ENCODE measurements around the gene CYYR1. TPM values are rescaled to one million over a fixed set of nuclear protein-coding genes. Genes with fewer than 3 reads are reported as not detected.

CYYR1 gene
- total RNA-seq, 8 experiments from 2014 or later: 0.24 to 7.6 (median 4.6) TPM

DNA sequence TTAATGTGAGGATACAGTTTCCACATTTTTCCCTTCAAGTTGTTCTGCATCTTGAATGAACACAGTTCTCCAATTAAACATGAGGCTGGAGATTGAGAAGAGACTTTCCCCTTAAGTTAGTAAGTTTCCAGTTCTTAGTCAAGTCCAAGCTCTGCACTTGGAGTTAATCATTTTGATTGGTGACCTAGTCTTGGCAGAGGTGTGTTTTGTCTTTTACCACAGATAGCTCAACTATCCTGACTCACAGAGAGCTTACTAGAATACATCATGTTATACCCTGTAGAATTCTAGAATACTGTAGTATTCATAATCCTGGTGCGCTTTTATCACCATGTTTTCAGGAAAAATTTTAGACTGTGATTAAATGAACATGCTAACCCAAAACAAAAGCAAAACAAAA lies 129.2 kb downstream of the CYYR1 start:
- ATAC-seq (replicated peaks in 6 of 8): no peak
- Histone ChIP-seq H3K4me1 (replicated peaks in 1 of 2) (peaks cover 0 to 7% of the 10 kb centered on the region in 2 donors), H3K27ac (no peak overlapping the region), H3K4me3 (no peak overlapping the region)
- in situ Hi-C loops (cut with MboI; ENCODE audit: low pct_unique_long_range_greater_than_20kb in 2 of 9, low sequenced_read_pairs in 9 of 9, unreplicated experiment in 9 of 9): no loop called here
- WGBS, 10 experiments: 89 to 100% (median 100%) methylated on average over 1 of the region's 1 CpG; no CpG with 5 or more reads in 4 of the 10 experiments

GRCh38 chr21:26443291-26443690 lies 129.8 kb downstream of the CYYR1 start:
- no peak for ATAC-seq (replicated peaks in 6 of 8)
- in situ Hi-C loops (cut with MboI; ENCODE audit: low pct_unique_long_range_greater_than_20kb in 2 of 9, low sequenced_read_pairs in 9 of 9, unreplicated experiment in 9 of 9): no loop called here
- H3K4me3 ChIP-seq: no peak overlapping the region
- peaks cover 0 to 7% of the 10 kb centered on the region in 2 donors for H3K4me1 ChIP-seq (replicated peaks in 1 of 2)
- 25 to 100% (median 58%) methylated on average over 1 of the region's 1 CpG; no CpG with 5 or more reads in 1 of the 10 experiments for WGBS, 10 experiments
- no peak overlapping the region for H3K27ac ChIP-seq

DNA sequence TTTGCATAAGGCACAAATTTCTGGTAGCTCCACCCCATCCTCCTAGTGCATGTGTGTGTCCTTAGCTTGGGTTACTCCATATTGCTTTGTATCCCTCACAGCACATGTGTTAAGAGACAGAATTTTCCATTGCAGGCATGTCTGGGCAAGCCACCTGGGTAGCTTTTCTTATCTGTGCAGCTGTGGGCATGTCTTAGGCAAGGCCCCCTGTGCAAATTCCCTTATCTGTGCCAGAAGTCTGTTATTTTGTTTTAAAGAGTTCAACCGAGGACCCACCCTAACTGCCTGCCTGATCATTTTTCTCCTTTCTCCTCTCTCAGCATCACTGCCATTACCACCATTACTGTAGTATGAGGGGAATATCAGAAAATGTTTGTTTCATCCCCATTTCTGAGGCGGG lies 131.9 kb downstream of the CYYR1 start:
- ATAC-seq (replicated peaks in 6 of 8): peak in 1 of 8 experiments; percentile 58
- in situ Hi-C loops (cut with MboI; ENCODE audit: low pct_unique_long_range_greater_than_20kb in 2 of 9, low sequenced_read_pairs in 9 of 9, unreplicated experiment in 9 of 9): no loop called here
- H3K4me1 ChIP-seq (replicated peaks in 1 of 2): peaks cover 0 to 7% of the 10 kb centered on the region in 2 donors
- WGBS, 10 experiments: 57 to 100% (median 95%) methylated on average over 1 to 2 of the region's 2 CpGs; no CpG with 5 or more reads in 2 of the 10 experiments
- no peak overlapping the region for H3K4me3 ChIP-seq
- H3K27ac ChIP-seq: no peak overlapping the region

GRCh38 chr21:26438976-26439375 lies 134.1 kb downstream of the CYYR1 start:
- in situ Hi-C loops (cut with MboI; ENCODE audit: low pct_unique_long_range_greater_than_20kb in 2 of 9, low sequenced_read_pairs in 9 of 9, unreplicated experiment in 9 of 9): no loop called here
- Histone ChIP-seq H3K4me3 (no peak overlapping the region), H3K4me1 (replicated peaks in 1 of 2) (peaks cover 0 to 7% of the 10 kb centered on the region in 2 donors), H3K27ac (no peak overlapping the region)
- no peak for ATAC-seq (replicated peaks in 6 of 8)

- H3K27ac ChIP-seq: no peak overlapping the region
- ATAC-seq (replicated peaks in 6 of 8): no peak
Measured at GRCh38 chr21:26437326-26438009, 135.6 kb downstream of the CYYR1 start.

GRCh38 chr21:26433386-26433785 lies 139.7 kb downstream of the CYYR1 start:
- no peak for ATAC-seq (replicated peaks in 6 of 8)
- no peaks in the 10 kb centered on the region for H3K4me1 ChIP-seq (replicated peaks in 1 of 2)
- in situ Hi-C loops (cut with MboI; ENCODE audit: low pct_unique_long_range_greater_than_20kb in 2 of 9, low sequenced_read_pairs in 9 of 9, unreplicated experiment in 9 of 9): no loop called here
- no peak overlapping the region for H3K27ac ChIP-seq
- H3K4me3 ChIP-seq: no peak overlapping the region
- 67 to 100% (median 95%) methylated on average over 1 of the region's 1 CpG; no CpG with 5 or more reads in 6 of the 10 experiments for WGBS, 10 experiments

More at GRCh38 chr21:26437326-26438009, 135.6 kb downstream of the CYYR1 start:
- no peak overlapping the region for H3K4me3 ChIP-seq
- peaks cover 0 to 2% of the 10 kb centered on the region in 2 donors for H3K4me1 ChIP-seq (replicated peaks in 1 of 2)
- 0 to 100% (median 60%) methylated on average over 1 of the region's 1 CpG; no CpG with 5 or more reads in 3 of the 10 experiments for WGBS, 10 experiments
- in situ Hi-C loops (cut with MboI; ENCODE audit: low pct_unique_long_range_greater_than_20kb in 2 of 9, low sequenced_read_pairs in 9 of 9, unreplicated experiment in 9 of 9): no loop called here

GRCh38 chr21:26432410-26432809 lies 140.7 kb downstream of the CYYR1 start:
- in situ Hi-C loops (cut with MboI; ENCODE audit: low pct_unique_long_range_greater_than_20kb in 2 of 9, low sequenced_read_pairs in 9 of 9, unreplicated experiment in 9 of 9): no loop called here
- Histone ChIP-seq H3K4me3 (no peak overlapping the region), H3K27ac (no peak overlapping the region), H3K4me1 (replicated peaks in 1 of 2) (no peaks in the 10 kb centered on the region)
- 73 to 94% (median 82%) methylated on average over 1 to 5 of the region's 5 CpGs; no CpG with 5 or more reads in 1 of the 10 experiments for WGBS, 10 experiments
- ATAC-seq (replicated peaks in 6 of 8): no peak

DNA sequence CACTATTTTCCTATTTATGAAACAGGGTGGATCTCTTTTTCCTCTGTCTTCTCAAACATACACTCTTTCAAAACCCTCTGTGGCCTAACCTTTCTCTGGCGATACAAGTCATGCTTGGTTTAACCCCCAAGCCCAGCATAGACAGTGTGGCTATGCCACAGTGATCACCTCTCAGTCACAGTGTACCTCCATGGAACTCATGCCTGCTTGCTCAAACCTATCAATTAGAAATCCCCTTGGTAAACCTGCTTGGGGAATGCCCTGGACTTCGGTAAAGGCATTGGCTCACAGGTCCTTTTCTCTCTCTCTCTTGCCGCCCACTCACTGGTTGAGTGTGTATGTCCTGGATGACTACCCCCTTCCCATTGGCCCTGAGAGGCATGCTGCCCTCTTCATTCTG lies 147.5 kb downstream of the CYYR1 start:
- ATAC-seq (replicated peaks in 6 of 8): no peak
- Histone ChIP-seq H3K4me3 (no peak overlapping the region), H3K27ac (no peak overlapping the region), H3K4me1 (replicated peaks in 1 of 2) (peaks cover 0 to 8% of the 10 kb centered on the region in 2 donors)
- in situ Hi-C loops (cut with MboI; ENCODE audit: low pct_unique_long_range_greater_than_20kb in 2 of 9, low sequenced_read_pairs in 9 of 9, unreplicated experiment in 9 of 9): no loop called here
- 86 to 100% (median 100%) methylated on average over 1 to 2 of the region's 3 CpGs; no CpG with 5 or more reads in 6 of the 10 experiments for WGBS, 10 experiments

- no peak for ATAC-seq (replicated peaks in 6 of 8)
- Histone ChIP-seq H3K27ac (no peak overlapping the region), H3K4me1 (replicated peaks in 1 of 2) (peaks cover 0 to 8% of the 10 kb centered on the region in 2 donors), H3K4me3 (no peak overlapping the region)
- WGBS, 10 experiments: 71 to 100% (median 92%) methylated on average over 1 to 6 of the region's 6 CpGs
- in situ Hi-C loops (cut with MboI; ENCODE audit: low pct_unique_long_range_greater_than_20kb in 2 of 9, low sequenced_read_pairs in 9 of 9, unreplicated experiment in 9 of 9): no loop called here
Measured at GRCh38 chr21:26423511-26423910, 149.6 kb downstream of the CYYR1 start.

DNA sequence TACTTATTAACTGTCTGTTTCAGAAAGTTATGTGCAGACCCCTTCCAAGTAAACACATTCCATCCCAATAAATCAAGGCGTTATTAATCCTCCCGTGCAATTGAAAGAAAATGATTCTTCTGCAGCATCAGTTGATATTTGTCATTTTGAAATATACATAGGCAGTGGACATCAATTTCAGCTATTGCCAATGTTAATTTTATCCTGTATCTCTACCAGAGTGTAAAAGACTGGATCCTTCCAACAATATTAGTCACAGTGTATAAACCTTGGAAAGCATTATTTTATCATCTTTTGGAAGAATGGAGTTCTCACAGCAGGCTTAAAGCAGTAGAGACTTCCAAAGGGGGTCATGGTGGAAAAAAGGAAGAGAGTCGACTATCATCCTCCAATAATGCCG lies 150.4 kb downstream of the CYYR1 start:
- H3K4me3 ChIP-seq: no peak overlapping the region
- peaks cover 0 to 8% of the 10 kb centered on the region in 2 donors for H3K4me1 ChIP-seq (replicated peaks in 1 of 2)
- in situ Hi-C loops (cut with MboI; ENCODE audit: low pct_unique_long_range_greater_than_20kb in 2 of 9, low sequenced_read_pairs in 9 of 9, unreplicated experiment in 9 of 9): no loop called here
- WGBS, 10 experiments: 28 to 100% (median 80%) methylated on average over 1 to 4 of the region's 4 CpGs; no CpG with 5 or more reads in 1 of the 10 experiments
- H3K27ac ChIP-seq: no peak overlapping the region
- peak in 4 of 8 experiments; percentile 31 to 59 (median 55) for ATAC-seq (replicated peaks in 6 of 8)

DNA sequence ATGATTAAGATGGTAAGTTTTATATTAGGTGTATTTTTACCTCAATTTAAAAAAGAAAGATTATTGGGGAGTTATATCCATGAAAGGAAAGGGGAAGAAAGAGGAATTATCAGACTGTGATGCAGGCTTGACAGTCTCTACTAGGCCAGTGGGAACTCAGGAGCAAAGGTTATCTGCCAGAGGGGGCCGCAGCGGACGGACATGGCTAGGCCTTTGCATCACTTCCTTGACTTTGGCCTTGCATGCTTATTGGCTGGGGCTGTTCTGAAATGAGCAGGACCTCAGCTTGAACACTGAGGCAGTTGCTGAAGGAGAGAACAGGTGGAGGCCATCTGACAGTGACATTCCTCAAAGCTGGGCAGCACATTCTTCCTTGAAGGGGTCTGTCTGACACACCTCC lies 150.9 kb downstream of the CYYR1 start:
- peaks cover 0 to 8% of the 10 kb centered on the region in 2 donors for H3K4me1 ChIP-seq (replicated peaks in 1 of 2)
- H3K4me3 ChIP-seq: no peak overlapping the region
- H3K27ac ChIP-seq: no peak overlapping the region
- WGBS, 10 experiments: 58 to 100% (median 92%) methylated on average over 1 to 3 of the region's 3 CpGs; no CpG with 5 or more reads in 3 of the 10 experiments
- peak in 4 of 8 experiments; percentile 11 to 53 (median 32) for ATAC-seq (replicated peaks in 6 of 8)
- in situ Hi-C loops (cut with MboI; ENCODE audit: low pct_unique_long_range_greater_than_20kb in 2 of 9, low sequenced_read_pairs in 9 of 9, unreplicated experiment in 9 of 9): no loop called here

- no peak overlapping the region for H3K27ac ChIP-seq
- ATAC-seq (replicated peaks in 6 of 8): no peak
- H3K4me1 ChIP-seq (replicated peaks in 1 of 2): peaks cover 0 to 8% of the 10 kb centered on the region in 2 donors
- WGBS, 10 experiments: 17 to 86% (median 75%) methylated on average over 1 of the region's 1 CpG; no CpG with 5 or more reads in 1 of the 10 experiments
- no peak overlapping the region for H3K4me3 ChIP-seq
- in situ Hi-C loops (cut with MboI; ENCODE audit: low pct_unique_long_range_greater_than_20kb in 2 of 9, low sequenced_read_pairs in 9 of 9, unreplicated experiment in 9 of 9): no loop called here
Measured at GRCh38 chr21:26421724-26422123, 151.4 kb downstream of the CYYR1 start.
